Stomach (tissue), 9 donors: ENCODE data around the gene LRP1B. TPM values are rescaled to one million over a fixed set of nuclear protein-coding genes. Genes with fewer than 3 reads are reported as not detected.

Experiments
- DNase-seq, 2 donors: peaks; one replicate each; pipeline versions ENCODE4 v3.0.0 to v3.0.0-alpha.2; 2013 to 2019
- H3K27ac ChIP-seq, 5 donors: fragments of 200-600 bp in 4 of 5; sonication (generic) in 4 of 5; one replicate each; pipeline ENCODE4 v1.5.1; 2013 to 2019; ENCODE audit warnings: mild to moderate bottlenecking in 1 of 5, moderate library complexity in 1 of 5
- H3K27me3 ChIP-seq, 3 donors: fragments of 200-600 bp; sonication (generic); one replicate each; pipeline ENCODE4 v1.5.1; 2017 to 2019; ENCODE audit warnings: mixed run types in 1 of 3
- H3K36me3 ChIP-seq, 4 donors: fragments of 200-600 bp; sonication (generic); 1 replicate in 3 of 4; 2 replicates in 1 of 4; pipeline ENCODE4 v1.5.1; 2016 to 2019
- H3K4me1 ChIP-seq, 4 donors: fragments of 200-600 bp; sonication (generic); one replicate each; pipeline ENCODE4 v1.5.1; 2016 to 2019
- H3K4me3 ChIP-seq, 4 donors: fragments of 200-600 bp; sonication (generic) in 3 of 4; one replicate each; pipeline ENCODE4 v1.5.1; 2016 to 2019; ENCODE audit warnings: mild to moderate bottlenecking in 1 of 4
- H3K9me3 ChIP-seq, 4 donors: fragments of 200-600 bp; sonication (generic); one replicate each; pipeline ENCODE4 v1.5.1; 2016 to 2019
- EP300 ChIP-seq: sonication (generic); formaldehyde crosslinking; IDR thresholded peaks from one replicate; pipeline ENCODE4 v1.6.1; 2017; ENCODE audit warnings: antibody characterized with exemption
- POLR2A ChIP-seq, 4 donors: fragments of 450-650 bp; IDR thresholded peaks; one replicate each; pipeline ENCODE4 v1.6.1; 2016; ENCODE audit warnings: antibody characterized with exemption in 4 of 4, control low read depth in 2 of 4, mild to moderate bottlenecking in 1 of 4, moderate library complexity in 1 of 4
- POLR2AphosphoS5 ChIP-seq, 3 donors: sonication (generic); formaldehyde crosslinking; IDR thresholded peaks; one replicate each; pipeline ENCODE4 v1.6.1; 2016; ENCODE audit warnings: antibody characterized with exemption in 3 of 3
- WGBS, 5 donors: extraction: QIAGEN DNeasy Blood & Tissue Kit in 3 of 5; methylation state at CpG; one replicate each; pipeline versions ENCODE4 v1.1.5 to v1.1.7; 2013 to 2018; 5-methylcytosine and 5-hydroxymethylcytosine counted together
- intact Hi-C: fragments of 100-400 bp; cut with DNase I; formaldehyde crosslinking; loops from one replicate; pipeline ENCODE4 v1.15.1; 2023; ENCODE audit warnings: low total_unique reads
- polyA plus RNA-seq, 3 donors: library from polyadenylated mRNA; stranded (reverse); fragments of 200-250 nt; gene quantifications; one replicate each; pipeline ENCODE4 v1.2.3, GENCODE V29; 2013
- total RNA-seq, 5 donors: library from RNA; depleted of rRNA; stranded (reverse); fragments of >200 nt; gene quantifications; one replicate each; pipeline versions ENCODE4 v1.1.0 to v1.2.3, GENCODE V29; 2014 to 2016
- TF ChIP-seq, protein P1 (sequence below), 7 experiments: fragments of 450-650 bp in 4 of 7; fragments of 200-600 bp in 3 of 7; sonication (generic) in 3 of 7; IDR thresholded peaks; one replicate each; pipeline ENCODE4 v1.5.1; 2016 to 2019; ENCODE audit warnings: antibody characterized with exemption in 7 of 7, control low read depth in 2 of 7, mild to moderate bottlenecking in 1 of 7
- donor health status: healthy with polysubstance abuse.
- donor health status: Bipolar disorder and iron deficiency.
- donor health status: healthy.

Gene LRP1B
- total and polyA plus RNA-seq, 8 donors, result under 0.01 to 9.0 (median 0.38) TPM

DNA sequence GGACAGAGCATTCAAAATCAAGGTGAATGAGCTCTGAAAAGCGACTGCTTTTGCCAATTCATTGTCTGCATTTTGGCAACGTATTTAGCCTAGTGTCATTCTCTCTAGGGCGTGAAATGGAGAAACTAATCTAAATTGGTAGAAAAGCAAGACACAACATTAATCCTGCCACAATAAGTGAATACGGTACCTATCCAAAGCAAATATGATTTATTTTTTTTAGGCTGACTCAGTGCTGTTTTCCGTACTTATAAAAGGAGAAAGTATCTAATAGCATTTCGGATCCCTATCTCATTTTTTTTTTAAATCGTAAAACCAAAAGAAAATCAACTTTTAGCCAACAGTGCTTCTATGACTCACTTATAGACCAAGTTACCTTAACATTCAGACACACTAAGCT, 672.5 kb downstream of the LRP1B start:
- Histone ChIP-seq H3K9me3 (no peaks in the 10 kb centered on the region), H3K4me3 (no peak overlapping the region), H3K27me3 (no peaks in the 10 kb centered on the region), H3K4me1 (no peaks in the 10 kb centered on the region), H3K36me3 (no peaks in the 10 kb centered on the region), H3K27ac (no peak overlapping the region)
- TF ChIP-seq POLR2AphosphoS5 (IDR thresholded peaks at IDR 0.05) (no peak), EP300 (no peak), POLR2A (IDR thresholded peaks at IDR 0.05) (no peak)
- TF ChIP-seq, protein P1, sequence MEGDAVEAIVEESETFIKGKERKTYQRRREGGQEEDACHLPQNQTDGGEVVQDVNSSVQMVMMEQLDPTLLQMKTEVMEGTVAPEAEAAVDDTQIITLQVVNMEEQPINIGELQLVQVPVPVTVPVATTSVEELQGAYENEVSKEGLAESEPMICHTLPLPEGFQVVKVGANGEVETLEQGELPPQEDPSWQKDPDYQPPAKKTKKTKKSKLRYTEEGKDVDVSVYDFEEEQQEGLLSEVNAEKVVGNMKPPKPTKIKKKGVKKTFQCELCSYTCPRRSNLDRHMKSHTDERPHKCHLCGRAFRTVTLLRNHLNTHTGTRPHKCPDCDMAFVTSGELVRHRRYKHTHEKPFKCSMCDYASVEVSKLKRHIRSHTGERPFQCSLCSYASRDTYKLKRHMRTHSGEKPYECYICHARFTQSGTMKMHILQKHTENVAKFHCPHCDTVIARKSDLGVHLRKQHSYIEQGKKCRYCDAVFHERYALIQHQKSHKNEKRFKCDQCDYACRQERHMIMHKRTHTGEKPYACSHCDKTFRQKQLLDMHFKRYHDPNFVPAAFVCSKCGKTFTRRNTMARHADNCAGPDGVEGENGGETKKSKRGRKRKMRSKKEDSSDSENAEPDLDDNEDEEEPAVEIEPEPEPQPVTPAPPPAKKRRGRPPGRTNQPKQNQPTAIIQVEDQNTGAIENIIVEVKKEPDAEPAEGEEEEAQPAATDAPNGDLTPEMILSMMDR (IDR thresholded peaks at IDR 0.05), result no peak
- 71 to 89% (median 77%) methylated on average over 7 of the region's 7 CpGs for WGBS, 5 donors
- intact Hi-C loops, result no loop called here
- DNase-seq, result no peak

DNA sequence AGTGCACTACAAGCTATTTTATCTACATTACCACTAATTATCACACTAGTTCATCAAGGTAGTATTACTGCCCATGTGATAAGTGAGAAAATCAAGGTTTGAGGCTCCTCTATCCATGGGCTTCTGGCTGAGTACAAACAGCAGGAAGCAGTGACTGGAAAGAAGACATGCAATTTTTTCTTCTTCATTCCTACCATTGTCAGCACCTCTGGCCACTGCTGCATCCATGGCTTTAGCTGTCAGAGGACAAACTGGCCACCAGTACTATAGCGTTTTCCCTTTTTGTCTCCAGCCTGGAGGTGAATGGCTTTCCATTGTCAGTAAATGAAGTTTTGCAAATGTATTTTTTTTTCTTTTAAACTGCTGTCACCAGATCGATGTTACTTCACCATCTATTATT, 674.9 kb downstream of the LRP1B start:
- no peak overlapping the region for H3K27ac ChIP-seq
- DNase-seq, result no peak
- no peaks in the 10 kb centered on the region for H3K4me1 ChIP-seq
- no peak overlapping the region for H3K4me3 ChIP-seq
- H3K36me3 ChIP-seq, result no peaks in the 10 kb centered on the region
- WGBS, 5 donors, result 46 to 86% (median 56%) methylated on average over 2 of the region's 2 CpGs
- TF ChIP-seq, protein P1 (IDR thresholded peaks at IDR 0.05), result no peak
- TF ChIP-seq POLR2A (IDR thresholded peaks at IDR 0.05) (no peak), POLR2AphosphoS5 (IDR thresholded peaks at IDR 0.05) (no peak), EP300 (no peak)
- H3K27me3 ChIP-seq, result no peaks in the 10 kb centered on the region
- intact Hi-C loops, result no loop called here
- no peaks in the 10 kb centered on the region for H3K9me3 ChIP-seq

DNA sequence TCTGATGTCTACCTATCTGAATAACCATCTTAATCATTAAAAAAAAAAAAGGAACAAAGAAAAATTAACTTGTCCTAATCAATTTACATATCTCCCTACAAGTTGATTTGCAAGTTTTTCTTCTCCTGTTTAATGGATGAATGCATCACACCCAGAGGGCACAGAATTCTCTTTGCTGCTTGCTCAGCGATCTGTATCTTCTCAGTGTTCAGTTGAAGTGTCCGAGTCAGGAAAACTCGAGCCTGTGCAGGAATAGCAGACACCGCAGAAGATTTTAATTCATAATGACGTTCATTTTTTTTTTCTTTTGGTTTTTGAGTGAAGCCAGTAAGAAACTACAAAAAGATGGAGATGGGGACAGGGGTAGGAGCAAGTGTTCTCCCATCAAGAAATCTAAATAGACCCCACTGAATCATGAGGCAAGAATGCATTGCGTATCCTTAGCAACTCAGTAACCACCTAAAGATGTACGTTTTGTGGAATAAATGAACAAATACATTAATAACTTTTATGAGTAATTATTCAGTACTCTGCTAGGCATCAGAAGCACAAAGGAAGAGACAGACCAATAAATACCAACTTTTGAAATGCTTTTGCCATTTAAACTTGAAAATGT, 675.5 kb downstream of the LRP1B start:
- Histone ChIP-seq H3K4me3 (no peak overlapping the region), H3K27me3 (no peaks in the 10 kb centered on the region), H3K4me1 (no peaks in the 10 kb centered on the region), H3K27ac (no peak overlapping the region), H3K36me3 (no peaks in the 10 kb centered on the region), H3K9me3 (no peaks in the 10 kb centered on the region)
- WGBS, 5 donors, result 78 to 87% (median 83%) methylated on average over 7 of the region's 7 CpGs
- TF ChIP-seq, protein P1 (IDR thresholded peaks at IDR 0.05), result no peak
- TF ChIP-seq EP300, result no peak
- TF ChIP-seq POLR2A (IDR thresholded peaks at IDR 0.05), result no peak
- TF ChIP-seq POLR2AphosphoS5 (IDR thresholded peaks at IDR 0.05), result no peak
- intact Hi-C loops, result no loop called here
- no peak for DNase-seq

DNA sequence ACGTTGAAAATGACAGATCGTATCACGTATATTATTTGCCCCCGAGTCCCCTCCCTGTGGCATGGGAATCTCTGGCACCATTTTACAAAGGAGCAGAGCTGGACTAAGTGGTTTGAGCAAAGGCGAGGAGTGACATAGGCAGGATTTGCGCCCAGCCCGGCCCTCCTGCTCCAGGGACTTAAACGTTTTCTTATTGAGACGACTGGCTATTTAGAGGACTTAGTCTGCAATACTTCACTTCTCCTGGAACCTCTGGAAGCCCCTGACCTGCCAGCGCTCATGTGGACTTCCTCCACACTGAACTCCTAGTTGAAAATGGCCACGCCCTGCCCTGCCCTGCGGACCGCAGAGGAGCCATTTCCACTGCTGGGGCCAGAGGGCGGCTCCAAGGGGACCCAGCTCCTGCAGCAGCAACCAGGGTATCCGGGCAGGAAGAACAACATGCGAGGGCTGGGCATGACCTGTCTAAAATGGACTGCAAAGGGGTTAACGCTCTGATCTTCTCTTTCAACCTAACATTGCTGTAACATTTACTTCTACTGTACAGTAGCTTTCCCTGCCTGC, 690.7 kb downstream of the LRP1B start:
- no peaks in the 10 kb centered on the region for H3K36me3 ChIP-seq
- 91 to 94% (median 93%) methylated on average over 17 of the region's 17 CpGs for WGBS, 5 donors
- no peak overlapping the region for H3K27ac ChIP-seq
- intact Hi-C loops, result no loop called here
- no peaks in the 10 kb centered on the region for H3K27me3 ChIP-seq
- no peak for TF ChIP-seq POLR2A (IDR thresholded peaks at IDR 0.05)
- TF ChIP-seq POLR2AphosphoS5 (IDR thresholded peaks at IDR 0.05), result no peak
- no peak for TF ChIP-seq EP300
- TF ChIP-seq, protein P1 (IDR thresholded peaks at IDR 0.05), result no peak
- H3K4me1 ChIP-seq, result no peaks in the 10 kb centered on the region
- H3K9me3 ChIP-seq, result no peaks in the 10 kb centered on the region
- no peak for DNase-seq
- H3K4me3 ChIP-seq, result no peak overlapping the region
